ENCODE data around the gene PLD4. TPM values are rescaled to one million over a fixed set of nuclear protein-coding genes. Genes with fewer than 3 reads are reported as not detected.
"Not testable (repeated sequence)": the region's sequence is repeated elsewhere in the genome, so short reads cannot be mapped to it uniquely, and the experiment has no call there.

PLD4 gene
- total and polyA plus RNA-seq, 4 donors: 12.9 to 32.6 (median 27.8) TPM

- WGBS (ENCODE audit: insufficient coverage): 96% methylated on average over 33 of the region's 35 CpGs
- not testable (repeated sequence) for H3K9me3 ChIP-seq (ENCODE audit: control insufficient read depth, insufficient read depth, low read length); H3K27me3 ChIP-seq (ENCODE audit: control insufficient read depth, insufficient read depth, low read length); H3K4me3 ChIP-seq (ENCODE audit: low read depth, low read length); H3K4me1 ChIP-seq (ENCODE audit: control insufficient read depth, insufficient read depth, low read length); DNase-seq (ENCODE audit: low read depth in 4 of 6, low spot score in 6 of 6); H3K27ac ChIP-seq (ENCODE audit: low read depth, low read length)
- peaks cover 26% of the 10 kb centered on the region for H3K36me3 ChIP-seq (ENCODE audit: control insufficient read depth, insufficient read depth, low read length)
Measured at GRCh38 chr14:104947881-104948735, 23.4 kb downstream of the PLD4 start.

DNA sequence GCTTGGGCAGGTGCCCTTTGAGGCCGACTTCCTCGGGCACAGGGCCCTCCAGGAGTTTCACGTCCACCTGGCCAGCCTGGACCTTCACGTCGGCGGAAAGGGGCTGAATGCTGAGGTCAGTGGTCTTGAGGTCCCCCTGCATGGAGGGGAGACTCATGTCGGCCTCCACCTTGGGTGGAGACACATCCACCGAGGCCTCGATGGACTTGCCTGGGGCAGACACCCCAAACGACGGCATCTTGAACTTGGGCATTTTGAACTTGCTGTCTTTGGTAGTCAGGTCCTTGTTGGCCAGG, 24.0 kb downstream of the PLD4 start:
- Histone ChIP-seq H3K27me3 (ENCODE audit: control insufficient read depth, insufficient read depth, low read length) (no peaks in the 10 kb centered on the region), H3K27ac (ENCODE audit: low read depth, low read length) (no peak overlapping the region), H3K4me3 (ENCODE audit: low read depth, low read length) (no peak overlapping the region), H3K4me1 (ENCODE audit: control insufficient read depth, insufficient read depth, low read length) (no peaks in the 10 kb centered on the region), H3K36me3 (ENCODE audit: control insufficient read depth, insufficient read depth, low read length) (peaks cover 26% of the 10 kb centered on the region), H3K9me3 (ENCODE audit: control insufficient read depth, insufficient read depth, low read length) (no peaks in the 10 kb centered on the region)
- no peak for DNase-seq (ENCODE audit: low read depth in 4 of 6, low spot score in 6 of 6)
- 92% methylated on average over 11 of the region's 11 CpGs for WGBS (ENCODE audit: insufficient coverage)

DNA sequence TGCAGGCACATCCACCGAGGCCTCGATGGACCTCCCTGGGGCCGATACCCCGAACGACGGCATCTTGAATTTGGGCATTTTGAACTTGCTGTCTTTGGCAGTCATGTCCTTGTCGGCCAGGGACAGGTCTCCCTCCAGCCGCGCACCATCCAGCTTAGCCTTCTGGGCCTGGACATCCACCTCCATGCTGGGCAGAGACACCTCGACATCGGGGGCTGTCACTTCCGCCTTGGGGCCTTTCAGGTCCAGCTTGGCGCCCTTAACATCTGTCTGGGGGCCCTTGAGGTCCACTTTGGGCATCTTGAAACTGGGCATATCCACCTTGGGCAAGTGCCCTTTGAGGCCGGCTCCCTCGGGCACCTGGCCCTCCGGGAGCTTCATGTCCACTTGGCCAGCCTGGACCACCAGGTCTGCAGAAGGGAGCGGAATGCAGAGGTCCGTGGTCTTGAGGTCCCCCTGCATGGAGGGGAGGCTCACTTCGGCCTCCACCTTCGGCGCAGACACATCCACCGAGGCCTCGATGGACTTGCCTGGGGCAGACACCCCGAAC, 24.8 kb downstream of the PLD4 start:
- not testable (repeated sequence) for DNase-seq (ENCODE audit: low read depth in 4 of 6, low spot score in 6 of 6); H3K9me3 ChIP-seq (ENCODE audit: control insufficient read depth, insufficient read depth, low read length); H3K4me1 ChIP-seq (ENCODE audit: control insufficient read depth, insufficient read depth, low read length); H3K4me3 ChIP-seq (ENCODE audit: low read depth, low read length); H3K27ac ChIP-seq (ENCODE audit: low read depth, low read length); H3K27me3 ChIP-seq (ENCODE audit: control insufficient read depth, insufficient read depth, low read length)
- WGBS (ENCODE audit: insufficient coverage): 88% methylated on average over 22 of the region's 24 CpGs
- H3K36me3 ChIP-seq (ENCODE audit: control insufficient read depth, insufficient read depth, low read length): peaks cover 30% of the 10 kb centered on the region

DNA sequence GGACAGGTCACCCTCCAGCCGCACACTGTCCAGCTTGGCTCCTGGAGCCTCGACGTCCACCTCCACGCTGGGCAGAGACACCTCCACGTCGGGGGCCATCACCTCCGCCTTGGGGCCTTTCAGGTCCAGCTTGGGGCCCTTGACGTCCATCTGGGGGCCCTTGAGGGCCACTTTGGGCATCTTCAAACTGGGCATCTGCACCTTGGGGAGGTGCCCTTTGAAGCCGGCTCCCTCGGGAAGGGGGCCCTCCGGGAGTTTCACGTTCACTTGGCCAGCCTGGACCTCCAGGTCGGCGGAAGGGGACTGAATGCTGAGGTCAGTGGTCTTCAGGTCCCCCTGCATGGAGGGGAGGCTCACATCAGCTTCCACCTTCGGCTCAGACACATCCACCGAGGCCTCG, 25.3 kb downstream of the PLD4 start:
- DNase-seq (ENCODE audit: low read depth in 4 of 6, low spot score in 6 of 6): no peak
- Histone ChIP-seq H3K27me3 (ENCODE audit: control insufficient read depth, insufficient read depth, low read length) (no peaks in the 10 kb centered on the region), H3K27ac (ENCODE audit: low read depth, low read length) (no peak overlapping the region), H3K36me3 (ENCODE audit: control insufficient read depth, insufficient read depth, low read length) (peaks cover 33% of the 10 kb centered on the region), H3K9me3 (ENCODE audit: control insufficient read depth, insufficient read depth, low read length) (no peaks in the 10 kb centered on the region), H3K4me3 (ENCODE audit: low read depth, low read length) (no peak overlapping the region), H3K4me1 (ENCODE audit: control insufficient read depth, insufficient read depth, low read length) (no peaks in the 10 kb centered on the region)
- WGBS (ENCODE audit: insufficient coverage): 94% methylated on average over 17 of the region's 17 CpGs

DNA sequence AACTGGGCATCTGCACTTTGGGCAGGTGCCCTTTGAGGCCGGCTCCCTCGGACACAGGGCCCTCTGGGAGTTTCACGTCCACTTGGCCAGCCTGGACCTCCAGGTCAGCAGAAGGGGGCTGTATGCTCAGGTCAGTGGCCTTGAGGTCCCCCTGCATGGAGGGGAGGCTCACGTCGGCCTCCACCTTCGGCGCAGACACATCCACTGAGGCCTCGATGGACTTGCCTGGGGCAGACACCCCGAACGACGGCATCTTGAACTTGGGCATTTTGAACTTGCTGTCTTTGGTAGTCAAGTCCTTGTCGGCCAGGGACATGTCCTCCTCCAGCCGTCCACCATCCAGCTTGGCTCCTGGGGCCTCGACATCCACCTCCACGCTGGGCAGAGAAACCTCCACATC, 26.0 kb downstream of the PLD4 start:
- not testable (repeated sequence) for H3K4me3 ChIP-seq (ENCODE audit: low read depth, low read length); H3K9me3 ChIP-seq (ENCODE audit: control insufficient read depth, insufficient read depth, low read length); DNase-seq (ENCODE audit: low read depth in 4 of 6, low spot score in 6 of 6); H3K27ac ChIP-seq (ENCODE audit: low read depth, low read length); H3K4me1 ChIP-seq (ENCODE audit: control insufficient read depth, insufficient read depth, low read length); H3K27me3 ChIP-seq (ENCODE audit: control insufficient read depth, insufficient read depth, low read length)
- peaks cover 37% of the 10 kb centered on the region for H3K36me3 ChIP-seq (ENCODE audit: control insufficient read depth, insufficient read depth, low read length)
- 92% methylated on average over 14 of the region's 15 CpGs for WGBS (ENCODE audit: insufficient coverage)

DNA sequence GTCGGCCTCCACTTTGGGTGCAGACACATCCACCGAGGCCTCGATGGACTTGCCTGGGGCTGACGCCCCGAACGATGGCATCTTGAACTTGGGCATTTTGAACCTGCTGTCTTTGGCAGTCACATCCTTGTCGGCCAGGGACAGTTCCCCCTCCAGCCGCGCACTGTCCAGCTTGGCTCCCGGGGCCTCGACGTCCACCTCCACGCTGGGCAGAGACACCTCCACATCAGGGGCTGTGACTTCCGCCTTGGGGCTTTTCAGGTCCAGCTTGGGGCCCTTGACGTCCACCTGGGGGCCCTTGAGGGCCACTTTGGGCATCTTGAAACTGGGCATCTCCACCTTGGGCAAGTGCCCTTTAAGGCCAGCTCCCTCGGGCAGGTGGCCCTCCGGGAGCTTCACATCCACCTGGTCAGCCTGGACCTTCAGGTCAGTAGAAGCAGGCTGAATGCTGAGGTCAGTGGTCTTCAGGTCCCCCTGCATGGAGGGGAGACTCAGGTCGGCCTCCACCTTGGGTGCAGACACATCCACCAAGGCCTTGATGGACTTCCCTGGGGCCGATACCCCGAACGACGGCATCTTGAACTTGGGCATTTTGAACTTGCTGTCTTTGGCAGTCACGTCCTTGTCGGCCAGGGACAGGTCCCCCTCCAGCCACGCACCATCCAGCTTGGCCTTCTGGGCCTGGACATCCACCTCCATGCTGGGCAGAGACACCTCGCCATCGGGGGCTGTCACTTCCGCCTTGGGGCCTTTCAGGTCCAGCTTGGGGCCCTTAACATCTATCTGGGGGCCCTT, 27.4 kb downstream of the PLD4 start:
- not testable (repeated sequence) for H3K4me1 ChIP-seq (ENCODE audit: control insufficient read depth, insufficient read depth, low read length); H3K4me3 ChIP-seq (ENCODE audit: low read depth, low read length); H3K9me3 ChIP-seq (ENCODE audit: control insufficient read depth, insufficient read depth, low read length); H3K27ac ChIP-seq (ENCODE audit: low read depth, low read length); H3K27me3 ChIP-seq (ENCODE audit: control insufficient read depth, insufficient read depth, low read length); DNase-seq (ENCODE audit: low read depth in 4 of 6, low spot score in 6 of 6)
- 92% methylated on average over 24 of the region's 28 CpGs for WGBS (ENCODE audit: insufficient coverage)
- H3K36me3 ChIP-seq (ENCODE audit: control insufficient read depth, insufficient read depth, low read length): peaks cover 41% of the 10 kb centered on the region

- no peak for DNase-seq (ENCODE audit: low read depth in 4 of 6, low spot score in 6 of 6)
- Histone ChIP-seq H3K4me1 (ENCODE audit: control insufficient read depth, insufficient read depth, low read length) (no peaks in the 10 kb centered on the region), H3K27ac (ENCODE audit: low read depth, low read length) (no peak overlapping the region), H3K9me3 (ENCODE audit: control insufficient read depth, insufficient read depth, low read length) (no peaks in the 10 kb centered on the region), H3K27me3 (ENCODE audit: control insufficient read depth, insufficient read depth, low read length) (no peaks in the 10 kb centered on the region), H3K36me3 (ENCODE audit: control insufficient read depth, insufficient read depth, low read length) (peaks cover 40% of the 10 kb centered on the region), H3K4me3 (ENCODE audit: low read depth, low read length) (no peak overlapping the region)
- WGBS (ENCODE audit: insufficient coverage): 93% methylated on average over 10 of the region's 13 CpGs
Measured at GRCh38 chr14:104953097-104953496, 28.4 kb downstream of the PLD4 start.

DNA sequence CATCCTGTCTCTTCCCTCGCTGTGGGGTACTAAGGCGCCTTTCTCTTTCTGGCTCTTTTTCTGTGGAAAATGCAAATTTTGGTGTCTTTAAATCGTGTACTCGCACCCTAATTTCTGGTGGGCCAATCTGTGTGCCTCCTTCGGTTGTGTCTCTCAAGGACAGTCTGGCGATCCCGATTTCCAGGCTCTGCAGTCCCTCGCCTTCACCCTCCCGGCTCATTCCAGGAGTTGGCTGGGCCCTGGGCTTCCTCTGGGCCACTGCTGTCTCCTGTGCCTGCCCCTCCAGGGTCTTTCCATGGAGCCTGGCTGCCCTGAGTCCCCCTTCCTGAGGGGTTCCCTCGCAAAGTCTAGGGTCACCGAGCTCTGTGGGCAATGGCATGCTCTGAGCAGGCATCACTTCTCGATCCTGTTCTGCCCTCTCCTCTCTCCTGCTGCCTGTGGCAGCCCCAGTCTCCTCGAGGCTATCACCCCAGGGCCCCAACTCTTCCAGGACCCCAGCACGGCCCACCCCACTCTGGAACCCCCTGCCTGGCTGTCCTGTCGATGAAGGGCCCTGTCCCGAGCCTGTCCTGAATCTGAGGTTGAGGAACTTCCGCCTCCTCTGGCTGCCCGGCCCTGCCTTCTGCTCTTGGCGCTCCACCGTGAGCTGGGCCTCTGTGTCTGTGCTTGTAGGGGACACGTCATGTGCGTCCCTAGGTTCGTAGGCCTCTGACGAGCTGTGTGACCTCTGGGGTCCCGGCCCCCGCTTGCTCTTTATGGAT, 29.4 kb downstream of the PLD4 start:
- Histone ChIP-seq H3K36me3 (ENCODE audit: control insufficient read depth, insufficient read depth, low read length) (peaks cover 40% of the 10 kb centered on the region), H3K4me3 (ENCODE audit: low read depth, low read length) (no peak overlapping the region), H3K27me3 (ENCODE audit: control insufficient read depth, insufficient read depth, low read length) (no peaks in the 10 kb centered on the region), H3K9me3 (ENCODE audit: control insufficient read depth, insufficient read depth, low read length) (no peaks in the 10 kb centered on the region), H3K4me1 (ENCODE audit: control insufficient read depth, insufficient read depth, low read length) (no peaks in the 10 kb centered on the region), H3K27ac (ENCODE audit: low read depth, low read length) (no peak overlapping the region)
- 83% methylated on average over 22 of the region's 26 CpGs for WGBS (ENCODE audit: insufficient coverage)
- DNase-seq (ENCODE audit: low read depth in 4 of 6, low spot score in 6 of 6): no peak

- Histone ChIP-seq H3K4me3 (ENCODE audit: low read depth, low read length) (no peak overlapping the region), H3K27me3 (ENCODE audit: control insufficient read depth, insufficient read depth, low read length) (no peaks in the 10 kb centered on the region), H3K36me3 (ENCODE audit: control insufficient read depth, insufficient read depth, low read length) (peaks cover 40% of the 10 kb centered on the region), H3K27ac (ENCODE audit: low read depth, low read length) (no peak overlapping the region), H3K9me3 (ENCODE audit: control insufficient read depth, insufficient read depth, low read length) (no peaks in the 10 kb centered on the region), H3K4me1 (ENCODE audit: control insufficient read depth, insufficient read depth, low read length) (no peaks in the 10 kb centered on the region)
- DNase-seq (ENCODE audit: low read depth in 4 of 6, low spot score in 6 of 6): no peak
- WGBS (ENCODE audit: insufficient coverage): 87% methylated on average over 10 of the region's 13 CpGs
Measured at GRCh38 chr14:104954746-104955395, 30.2 kb downstream of the PLD4 start.
